ENCODE data around the gene DGKQ.

- TF ChIP-seq CTCF (IDR thresholded peaks at IDR 0.05): no peak
- TF ChIP-seq POLR2A (IDR thresholded peaks at IDR 0.05): no peak
- TF ChIP-seq EP300 (IDR thresholded peaks at IDR 0.05; ENCODE audit: low read depth): no peak
- no peak for TF ChIP-seq POLR2AphosphoS5 (IDR thresholded peaks at IDR 0.05)
These were observed 12.6 kb downstream of the DGKQ start for GRCh38 chr4:960636-961350.

Data from transverse colon (tissue), 4 donors.